ENCODE results near the gene SERTM1.

SERTM1 gene

GRCh38 chr13:36650611-36651010 lies 23.2 kb upstream of the SERTM1 start:
- Histone ChIP-seq H3K36me3 (ENCODE audit: control insufficient read depth in 2 of 2, insufficient read depth in 1 of 2, low read length in 2 of 2) (no peaks in the 10 kb centered on the region), H3K4me1 (ENCODE audit: control insufficient read depth, insufficient read depth, low read length) (no peaks in the 10 kb centered on the region), H3K27ac (ENCODE audit: extremely low read depth, low read depth, low read length) (no peak overlapping the region), H3K4me3 (ENCODE audit: low read depth, low read length) (no peak overlapping the region), H3K9me3 (ENCODE audit: control insufficient read depth, insufficient read depth, low read depth, low read length) (no peaks in the 10 kb centered on the region)
- no peak for TF ChIP-seq ZNF48 (tag by site-specific recombination; IDR thresholded peaks at IDR 0.05)
- CTCF ChIA-PET = no interaction called here
- POLR2A ChIA-PET = no interaction called here

DNA sequence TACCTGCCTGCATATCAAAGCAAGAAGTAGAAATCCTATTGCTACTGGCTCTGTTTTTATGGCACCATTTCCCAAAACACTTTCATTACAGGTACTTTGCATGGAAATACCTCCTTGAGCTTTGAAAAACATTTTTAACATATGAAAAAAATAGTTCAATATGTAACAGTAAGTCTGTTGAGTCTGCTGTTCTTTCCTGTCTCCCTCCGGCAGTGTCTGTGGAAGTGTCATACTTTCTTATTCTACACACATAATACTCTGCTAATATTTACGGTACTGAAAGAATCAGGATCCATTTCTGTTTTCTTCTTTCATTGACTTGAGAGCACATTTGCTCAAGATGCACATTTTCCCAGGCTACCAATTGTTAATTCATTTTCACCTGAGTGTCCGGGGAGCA lies 8.2 kb upstream of the SERTM1 start:
- no peaks in the 10 kb centered on the region for H3K36me3 ChIP-seq (ENCODE audit: control insufficient read depth in 2 of 2, insufficient read depth in 1 of 2, low read length in 2 of 2)
- H3K4me3 ChIP-seq (ENCODE audit: low read depth, low read length) = no peak overlapping the region
- no peak overlapping the region for H3K27ac ChIP-seq (ENCODE audit: extremely low read depth, low read depth, low read length)
- POLR2A ChIA-PET = no interaction called here
- H3K4me1 ChIP-seq (ENCODE audit: control insufficient read depth, insufficient read depth, low read length) = no peaks in the 10 kb centered on the region
- CTCF ChIA-PET = no interaction called here
- TF ChIP-seq ZNF677 (tag by site-specific recombination; IDR thresholded peaks at IDR 0.05) (peak; percentile 92), ZNF112 (tag by site-specific recombination; IDR thresholded peaks at IDR 0.05) (no peak)
- no peaks in the 10 kb centered on the region for H3K9me3 ChIP-seq (ENCODE audit: control insufficient read depth, insufficient read depth, low read depth, low read length)

- TF ChIP-seq ZNF660 (tag by site-specific recombination; IDR thresholded peaks at IDR 0.05) = no peak
- TF ChIP-seq, protein P1, sequence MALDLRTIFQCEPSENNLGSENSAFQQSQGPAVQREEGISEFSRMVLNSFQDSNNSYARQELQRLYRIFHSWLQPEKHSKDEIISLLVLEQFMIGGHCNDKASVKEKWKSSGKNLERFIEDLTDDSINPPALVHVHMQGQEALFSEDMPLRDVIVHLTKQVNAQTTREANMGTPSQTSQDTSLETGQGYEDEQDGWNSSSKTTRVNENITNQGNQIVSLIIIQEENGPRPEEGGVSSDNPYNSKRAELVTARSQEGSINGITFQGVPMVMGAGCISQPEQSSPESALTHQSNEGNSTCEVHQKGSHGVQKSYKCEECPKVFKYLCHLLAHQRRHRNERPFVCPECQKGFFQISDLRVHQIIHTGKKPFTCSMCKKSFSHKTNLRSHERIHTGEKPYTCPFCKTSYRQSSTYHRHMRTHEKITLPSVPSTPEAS (tag by site-specific recombination; IDR thresholded peaks at IDR 0.05) = no peak
- CTCF ChIA-PET = interaction anchor here (0.7 to 1.1 kb wide), 2 partner anchors 70 to 106 kb away, joined by 3 to 4 read pairs; no protein-coding TSS in a partner anchor
- Histone ChIP-seq H3K9me3 (ENCODE audit: control insufficient read depth, insufficient read depth, low read depth, low read length) (no peaks in the 10 kb centered on the region), H3K27ac (ENCODE audit: extremely low read depth, low read depth, low read length) (no peak overlapping the region), H3K36me3 (ENCODE audit: control insufficient read depth in 2 of 2, insufficient read depth in 1 of 2, low read length in 2 of 2) (no peaks in the 10 kb centered on the region), H3K4me1 (ENCODE audit: control insufficient read depth, insufficient read depth, low read length) (no peaks in the 10 kb centered on the region), H3K4me3 (ENCODE audit: low read depth, low read length) (no peak overlapping the region)
- POLR2A ChIA-PET = no interaction called here
Measured at GRCh38 chr13:36666477-36667229, 7.2 kb upstream of the SERTM1 start.

DNA sequence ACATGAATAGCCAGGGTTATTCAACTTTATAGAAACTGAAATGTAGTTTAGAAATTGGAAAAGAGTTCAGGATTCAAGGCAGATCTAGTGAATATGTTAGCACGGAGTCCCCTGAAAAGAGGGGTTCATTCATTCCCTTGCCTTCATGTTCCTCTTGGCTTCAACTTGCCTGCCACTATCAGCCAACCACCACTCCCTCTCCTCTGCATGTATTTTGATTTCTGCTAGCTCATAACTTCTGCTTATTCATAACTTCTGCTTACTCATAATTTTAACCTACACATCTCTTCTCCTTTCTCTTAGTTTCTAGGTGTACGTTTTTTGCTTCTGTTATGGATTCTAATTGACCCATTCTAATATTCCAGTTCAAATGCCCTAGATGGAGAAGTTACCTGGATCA lies 5.5 kb upstream of the SERTM1 start:
- ChIA-PET POLR2A (no interaction called here), CTCF (no interaction called here)
- Histone ChIP-seq H3K27ac (ENCODE audit: extremely low read depth, low read depth, low read length) (no peak overlapping the region), H3K9me3 (ENCODE audit: control insufficient read depth, insufficient read depth, low read depth, low read length) (no peaks in the 10 kb centered on the region), H3K36me3 (ENCODE audit: control insufficient read depth in 2 of 2, insufficient read depth in 1 of 2, low read length in 2 of 2) (no peaks in the 10 kb centered on the region), H3K4me3 (ENCODE audit: low read depth, low read length) (no peak overlapping the region), H3K4me1 (ENCODE audit: control insufficient read depth, insufficient read depth, low read length) (no peaks in the 10 kb centered on the region)
- TF ChIP-seq, protein P2, sequence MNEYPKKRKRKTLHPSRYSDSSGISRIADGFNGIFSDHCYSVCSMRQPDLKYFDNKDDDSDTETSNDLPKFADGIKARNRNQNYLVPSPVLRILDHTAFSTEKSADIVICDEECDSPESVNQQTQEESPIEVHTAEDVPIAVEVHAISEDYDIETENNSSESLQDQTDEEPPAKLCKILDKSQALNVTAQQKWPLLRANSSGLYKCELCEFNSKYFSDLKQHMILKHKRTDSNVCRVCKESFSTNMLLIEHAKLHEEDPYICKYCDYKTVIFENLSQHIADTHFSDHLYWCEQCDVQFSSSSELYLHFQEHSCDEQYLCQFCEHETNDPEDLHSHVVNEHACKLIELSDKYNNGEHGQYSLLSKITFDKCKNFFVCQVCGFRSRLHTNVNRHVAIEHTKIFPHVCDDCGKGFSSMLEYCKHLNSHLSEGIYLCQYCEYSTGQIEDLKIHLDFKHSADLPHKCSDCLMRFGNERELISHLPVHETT (tag by site-specific recombination; IDR thresholded peaks at IDR 0.05) = no peak
- no peak for TF ChIP-seq ZNF792 (tag by site-specific recombination; IDR thresholded peaks at IDR 0.05)
- no peak for TF ChIP-seq ZNF16 (tag by site-specific recombination; IDR thresholded peaks at IDR 0.05; ENCODE audit: low read depth)
- no peak for TF ChIP-seq ZFP3 (tag by site-specific recombination; IDR thresholded peaks at IDR 0.05; ENCODE audit: low read depth)
- no peak for TF ChIP-seq ZNF560 (tag by site-specific recombination; IDR thresholded peaks at IDR 0.05; ENCODE audit: borderline replicate concordance)
- no peak for TF ChIP-seq SP2 (tag by site-specific recombination; IDR thresholded peaks at IDR 0.05)
- TF ChIP-seq, protein P3, sequence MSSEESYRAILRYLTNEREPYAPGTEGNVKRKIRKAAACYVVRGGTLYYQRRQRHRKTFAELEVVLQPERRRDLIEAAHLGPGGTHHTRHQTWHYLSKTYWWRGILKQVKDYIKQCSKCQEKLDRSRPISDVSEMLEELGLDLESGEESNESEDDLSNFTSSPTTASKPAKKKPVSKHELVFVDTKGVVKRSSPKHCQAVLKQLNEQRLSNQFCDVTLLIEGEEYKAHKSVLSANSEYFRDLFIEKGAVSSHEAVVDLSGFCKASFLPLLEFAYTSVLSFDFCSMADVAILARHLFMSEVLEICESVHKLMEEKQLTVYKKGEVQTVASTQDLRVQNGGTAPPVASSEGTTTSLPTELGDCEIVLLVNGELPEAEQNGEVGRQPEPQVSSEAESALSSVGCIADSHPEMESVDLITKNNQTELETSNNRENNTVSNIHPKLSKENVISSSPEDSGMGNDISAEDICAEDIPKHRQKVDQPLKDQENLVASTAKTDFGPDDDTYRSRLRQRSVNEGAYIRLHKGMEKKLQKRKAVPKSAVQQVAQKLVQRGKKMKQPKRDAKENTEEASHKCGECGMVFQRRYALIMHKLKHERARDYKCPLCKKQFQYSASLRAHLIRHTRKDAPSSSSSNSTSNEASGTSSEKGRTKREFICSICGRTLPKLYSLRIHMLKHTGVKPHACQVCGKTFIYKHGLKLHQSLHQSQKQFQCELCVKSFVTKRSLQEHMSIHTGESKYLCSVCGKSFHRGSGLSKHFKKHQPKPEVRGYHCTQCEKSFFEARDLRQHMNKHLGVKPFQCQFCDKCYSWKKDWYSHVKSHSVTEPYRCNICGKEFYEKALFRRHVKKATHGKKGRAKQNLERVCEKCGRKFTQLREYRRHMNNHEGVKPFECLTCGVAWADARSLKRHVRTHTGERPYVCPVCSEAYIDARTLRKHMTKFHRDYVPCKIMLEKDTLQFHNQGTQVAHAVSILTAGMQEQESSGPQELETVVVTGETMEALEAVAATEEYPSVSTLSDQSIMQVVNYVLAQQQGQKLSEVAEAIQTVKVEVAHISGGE (tag by site-specific recombination; conservative IDR thresholded peaks at IDR 0.05; ENCODE audit: low read depth) = no peak
- no peak for TF ChIP-seq KLF7 (tag by site-specific recombination; IDR thresholded peaks at IDR 0.05; ENCODE audit: borderline replicate concordance)
- TF ChIP-seq ZBTB49 (tag by site-specific recombination; IDR thresholded peaks at IDR 0.05; ENCODE audit: low read depth) = no peak
- no peak for TF ChIP-seq ZBTB20 (tag by site-specific recombination; IDR thresholded peaks at IDR 0.05)
- no peak for TF ChIP-seq BCL6B (tag by site-specific recombination; IDR thresholded peaks at IDR 0.05)
- TF ChIP-seq ZNF707 (tag by site-specific recombination; IDR thresholded peaks at IDR 0.05) = no peak
- no peak for TF ChIP-seq ZBTB7A (tag by site-specific recombination; IDR thresholded peaks at IDR 0.05; ENCODE audit: low read depth)
